ENCODE results near the gene SRMS.

DNA sequence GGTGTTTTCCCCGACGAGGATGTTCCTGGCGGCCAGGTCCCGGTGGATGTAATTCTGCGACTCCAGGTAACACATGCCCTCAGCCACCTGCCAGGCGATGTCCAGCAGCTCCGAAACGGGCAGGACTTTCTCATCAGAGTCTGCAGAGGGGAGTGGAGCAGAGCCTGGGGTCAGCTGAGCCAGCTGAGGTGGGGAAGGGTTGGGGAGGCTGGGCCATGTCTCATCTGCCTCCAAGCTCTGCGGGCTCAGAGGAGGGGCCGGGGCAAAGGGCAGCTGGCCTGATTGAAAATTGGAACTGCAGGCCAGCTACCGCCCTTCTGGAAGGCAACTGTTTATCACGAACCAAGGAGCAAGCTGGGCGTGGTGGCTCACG, 16.8 kb downstream of the SRMS start:
- TF ChIP-seq POLR2A (IDR thresholded peaks at IDR 0.05; ENCODE audit: borderline replicate concordance, extremely low read depth, insufficient read depth, insufficient read length) (no peak), EZH2 (IDR thresholded peaks at IDR 0.05) (no peak), CTCF (IDR thresholded peaks at IDR 0.05 in 2 of 3, conservative IDR thresholded peaks at IDR 0.05 in 1 of 3; ENCODE audit: borderline replicate concordance in 1 of 3, insufficient read depth in 1 of 3, low read depth in 2 of 3, low read length in 2 of 3) (no peak), YY1 (IDR thresholded peaks at IDR 0.05; ENCODE audit: extremely low read depth, insufficient replicate concordance, low read depth, low read length) (no peak), SIN3A (IDR thresholded peaks at IDR 0.05; ENCODE audit: low read depth) (no peak)
